ENCODE measurements around the gene GPR151. TPM values are rescaled to one million over a fixed set of nuclear protein-coding genes. Genes with fewer than 3 reads are reported as not detected.

The GPR151 gene
- total RNA-seq, 2 experiments from 2014 or later: not detected

DNA sequence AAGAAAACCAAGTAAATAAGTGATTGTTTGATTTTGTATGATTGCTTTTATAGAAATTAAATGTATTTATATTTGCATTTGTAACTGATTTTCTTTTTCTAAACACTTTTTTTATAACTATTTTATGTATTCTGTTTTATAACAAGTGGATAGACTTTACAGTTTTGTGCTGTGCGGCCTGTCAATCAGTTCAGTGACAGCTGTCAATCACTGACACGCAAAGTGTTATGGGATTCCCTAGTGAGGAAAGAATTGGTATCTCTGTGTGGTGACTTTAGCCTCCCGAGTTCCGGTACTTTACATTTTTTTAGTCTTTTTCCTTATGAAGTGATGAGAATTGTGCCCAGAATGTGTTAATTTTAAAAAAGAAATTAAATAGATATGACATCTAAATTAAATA is 16.3 kb downstream of the GPR151 start:
- TF ChIP-seq EZH2phosphoT487 (IDR thresholded peaks at IDR 0.05; ENCODE audit: borderline replicate concordance, low read depth, low read length): no peak
- TF ChIP-seq, protein P1, sequence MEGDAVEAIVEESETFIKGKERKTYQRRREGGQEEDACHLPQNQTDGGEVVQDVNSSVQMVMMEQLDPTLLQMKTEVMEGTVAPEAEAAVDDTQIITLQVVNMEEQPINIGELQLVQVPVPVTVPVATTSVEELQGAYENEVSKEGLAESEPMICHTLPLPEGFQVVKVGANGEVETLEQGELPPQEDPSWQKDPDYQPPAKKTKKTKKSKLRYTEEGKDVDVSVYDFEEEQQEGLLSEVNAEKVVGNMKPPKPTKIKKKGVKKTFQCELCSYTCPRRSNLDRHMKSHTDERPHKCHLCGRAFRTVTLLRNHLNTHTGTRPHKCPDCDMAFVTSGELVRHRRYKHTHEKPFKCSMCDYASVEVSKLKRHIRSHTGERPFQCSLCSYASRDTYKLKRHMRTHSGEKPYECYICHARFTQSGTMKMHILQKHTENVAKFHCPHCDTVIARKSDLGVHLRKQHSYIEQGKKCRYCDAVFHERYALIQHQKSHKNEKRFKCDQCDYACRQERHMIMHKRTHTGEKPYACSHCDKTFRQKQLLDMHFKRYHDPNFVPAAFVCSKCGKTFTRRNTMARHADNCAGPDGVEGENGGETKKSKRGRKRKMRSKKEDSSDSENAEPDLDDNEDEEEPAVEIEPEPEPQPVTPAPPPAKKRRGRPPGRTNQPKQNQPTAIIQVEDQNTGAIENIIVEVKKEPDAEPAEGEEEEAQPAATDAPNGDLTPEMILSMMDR (conservative IDR thresholded peaks at IDR 0.05; ENCODE audit: low read length): no peak
- intact Hi-C loops (cut with micrococcal nuclease; ENCODE audit: unreplicated experiment): no loop called here

DNA sequence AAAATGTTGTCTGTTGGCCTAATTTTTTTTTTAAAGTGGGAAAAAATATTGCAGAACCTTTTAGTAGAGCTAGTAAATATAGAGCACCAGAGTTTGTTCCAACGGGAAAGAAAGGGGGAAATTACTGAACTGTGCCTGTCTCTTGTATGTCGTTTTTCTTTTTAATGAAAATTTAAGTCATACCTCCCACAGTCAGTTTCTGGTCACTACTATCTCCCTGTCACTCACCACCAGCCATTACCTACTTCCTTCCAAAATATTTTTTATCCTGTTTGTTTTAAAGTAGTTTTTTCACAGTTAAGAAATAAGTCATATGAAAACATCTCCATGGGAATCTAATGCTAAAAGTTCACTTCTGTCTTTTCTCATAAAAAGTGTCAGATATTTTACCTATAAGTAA is 21.3 kb downstream of the GPR151 start:
- intact Hi-C loops (cut with micrococcal nuclease; ENCODE audit: unreplicated experiment): no loop called here
- no peak overlapping the region for H3K4me3 ChIP-seq (ENCODE audit: low read depth, low read length, poor library complexity, severe bottlenecking)
- BruUV-seq (replicated peaks): no TSS peak
- no peak overlapping the region for H2AFZ ChIP-seq (ENCODE audit: low read length)
- H3K9me3 ChIP-seq (ENCODE audit: low read length): no peaks in the 10 kb centered on the region
- H4K20me1 ChIP-seq (ENCODE audit: insufficient read depth, low read length): no peaks in the 10 kb centered on the region
- H3K4me2 ChIP-seq (ENCODE audit: low read length): no peak overlapping the region
- H3K4me1 ChIP-seq (ENCODE audit: insufficient read depth, low read length, poor library complexity, severe bottlenecking): no peaks in the 10 kb centered on the region
- H3K27ac ChIP-seq (ENCODE audit: low read depth, low read length, poor library complexity, severe bottlenecking): no peak overlapping the region
- ChIA-PET CTCF (ENCODE audit: unreplicated experiment) (no interaction called here), POLR2A (no interaction called here)
- peaks cover 98% of the 10 kb centered on the region for H3K36me3 ChIP-seq (ENCODE audit: insufficient read depth, low read length)
- TF ChIP-seq EZH2phosphoT487 (IDR thresholded peaks at IDR 0.05; ENCODE audit: borderline replicate concordance, low read depth, low read length): no peak
- TF ChIP-seq, protein P1 (conservative IDR thresholded peaks at IDR 0.05; ENCODE audit: low read length): no peak
- no peaks in the 10 kb centered on the region for H3K9me2 ChIP-seq (ENCODE audit: insufficient read depth, low read length)
- peaks cover 16% of the 10 kb centered on the region; the same call in 1 of the 2 replicates for H3K79me2 ChIP-seq (ENCODE audit: insufficient read depth, low read depth, low read length)
- DNase-seq (ENCODE audit: low spot score): no peak

More for the DNA sequence above, 16.3 kb downstream of the GPR151 start:
- Histone ChIP-seq H2AFZ (ENCODE audit: low read length) (no peak overlapping the region), H3K79me2 (ENCODE audit: insufficient read depth, low read depth, low read length) (peaks cover 11% of the 10 kb centered on the region; the same call in 1 of the 2 replicates), H3K9me2 (ENCODE audit: insufficient read depth, low read length) (no peaks in the 10 kb centered on the region), H4K20me1 (ENCODE audit: insufficient read depth, low read length) (no peaks in the 10 kb centered on the region), H3K4me2 (ENCODE audit: low read length) (no peak overlapping the region), H3K36me3 (ENCODE audit: insufficient read depth, low read length) (peaks cover 96% of the 10 kb centered on the region), H3K4me3 (ENCODE audit: low read depth, low read length, poor library complexity, severe bottlenecking) (no peak overlapping the region), H3K4me1 (ENCODE audit: insufficient read depth, low read length, poor library complexity, severe bottlenecking) (no peaks in the 10 kb centered on the region), H3K9me3 (ENCODE audit: low read length) (no peaks in the 10 kb centered on the region), H3K27ac (ENCODE audit: low read depth, low read length, poor library complexity, severe bottlenecking) (no peak overlapping the region)
- ChIA-PET POLR2A (interaction anchor here (0.8 to 1.7 kb wide), 4 partner anchors 16 to 387 kb away, joined by 3 to 4 read pairs (median 4); no protein-coding TSS in a partner anchor), CTCF (ENCODE audit: unreplicated experiment) (no interaction called here)
- BruUV-seq (replicated peaks): no TSS peak
- DNase-seq (ENCODE audit: low spot score): no peak

DNA sequence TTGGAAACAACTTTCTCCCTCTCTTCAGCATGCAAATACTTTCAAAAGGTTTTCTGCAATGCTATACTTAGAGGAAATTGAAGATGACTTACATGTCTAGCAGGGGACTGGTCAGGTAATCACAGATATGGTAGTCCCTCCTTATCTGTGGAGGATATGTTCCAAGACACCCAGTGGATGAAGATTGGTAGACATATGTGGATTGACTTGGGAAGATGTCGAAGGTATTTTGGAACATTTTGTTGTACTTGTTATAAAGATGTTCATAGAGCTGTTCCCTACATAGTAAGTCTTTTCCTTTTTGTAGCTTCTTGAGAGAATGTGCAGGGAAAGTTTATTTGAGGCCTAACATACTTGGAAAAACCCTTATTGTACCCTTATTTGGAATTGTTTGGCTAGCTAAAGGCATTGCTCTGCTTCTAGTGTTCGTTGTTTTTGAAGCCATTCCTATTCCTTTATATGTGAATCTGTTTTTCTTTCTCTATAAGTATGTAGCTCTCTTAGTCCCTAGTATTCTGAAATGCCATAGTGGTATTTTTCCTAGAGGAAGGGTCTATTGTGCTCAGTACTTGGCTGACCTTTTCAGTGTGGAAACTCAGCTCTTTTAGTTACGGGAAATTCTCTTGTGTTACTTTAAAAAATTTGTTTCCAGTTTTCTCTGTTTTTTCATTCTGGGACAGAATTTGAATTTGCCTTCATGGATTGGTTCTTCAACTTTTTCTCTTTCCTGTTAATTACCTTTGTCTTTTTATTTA is 25.7 kb downstream of the GPR151 start:
- no peaks in the 10 kb centered on the region for H3K4me1 ChIP-seq (ENCODE audit: insufficient read depth, low read length, poor library complexity, severe bottlenecking)
- no peak overlapping the region for H3K27ac ChIP-seq (ENCODE audit: low read depth, low read length, poor library complexity, severe bottlenecking)
- ChIA-PET POLR2A (interaction anchor here (1.3 to 1.7 kb wide), 2 partner anchors 11 to 26 kb away, joined by 3 to 5 read pairs; partner anchors contain the start of gene GPR151), CTCF (ENCODE audit: unreplicated experiment) (no interaction called here)
- TF ChIP-seq EZH2phosphoT487 (IDR thresholded peaks at IDR 0.05; ENCODE audit: borderline replicate concordance, low read depth, low read length): no peak
- TF ChIP-seq, protein P1 (conservative IDR thresholded peaks at IDR 0.05; ENCODE audit: low read length): no peak
- peaks cover 98% of the 10 kb centered on the region for H3K36me3 ChIP-seq (ENCODE audit: insufficient read depth, low read length)
- H3K4me2 ChIP-seq (ENCODE audit: low read length): no peak overlapping the region
- intact Hi-C loops (cut with micrococcal nuclease; ENCODE audit: unreplicated experiment): no loop called here
- H2AFZ ChIP-seq (ENCODE audit: low read length): no peak overlapping the region
- no TSS peak for BruUV-seq (replicated peaks)
- no peak overlapping the region for H3K4me3 ChIP-seq (ENCODE audit: low read depth, low read length, poor library complexity, severe bottlenecking)
- no peaks in the 10 kb centered on the region for H3K9me2 ChIP-seq (ENCODE audit: insufficient read depth, low read length)
- H4K20me1 ChIP-seq (ENCODE audit: insufficient read depth, low read length): no peaks in the 10 kb centered on the region
- DNase-seq (ENCODE audit: low spot score): no peak
- H3K9me3 ChIP-seq (ENCODE audit: low read length): no peaks in the 10 kb centered on the region
- peaks cover 8% of the 10 kb centered on the region; the same call in 1 of the 2 replicates for H3K79me2 ChIP-seq (ENCODE audit: insufficient read depth, low read depth, low read length)

All from OCI-LY7 (cell line).